Tibial artery (tissue), 4 donors: ENCODE data around the gene C14orf132.

Source experiments
- DNase-seq, 2 donors: peaks; one replicate each; pipeline ENCODE4 v3.0.0-alpha.2; 2019
- H3K27ac ChIP-seq, 2 donors: fragments of 200-600 bp; sonication (generic) in 1 of 2; 1 replicate in 1 of 2; 2 replicates in 1 of 2; pipeline ENCODE4 v1.5.1; 2018 to 2019; ENCODE audit warnings: mild to moderate bottlenecking in 1 of 2
- H3K27me3 ChIP-seq, 2 donors: fragments of 200-600 bp; sonication (generic) in 1 of 2; one replicate each; pipeline versions ENCODE4 v1.5.1 to v1.6.0; 2016 to 2019
- H3K36me3 ChIP-seq, 3 donors: fragments of 200-600 bp; sonication (generic) in 2 of 3; one replicate each; pipeline ENCODE4 v1.5.1; 2016 to 2019; ENCODE audit warnings: mild to moderate bottlenecking in 2 of 3
- H3K4me1 ChIP-seq, 4 donors: fragments of 200-600 bp; sonication (generic) in 2 of 4; 1 replicate in 3 of 4; 2 replicates in 1 of 4; pipeline ENCODE4 v1.5.1; 2016 to 2019
- H3K4me3 ChIP-seq, 2 donors: fragments of 200-600 bp; sonication (generic) in 1 of 2; 1 replicate in 1 of 2; 2 replicates in 1 of 2; pipeline ENCODE4 v1.5.1; 2018 to 2019; ENCODE audit warnings: mild to moderate bottlenecking in 2 of 2
- H3K9me3 ChIP-seq, 3 donors: fragments of 200-600 bp; sonication (generic) in 1 of 3; one replicate each; pipeline ENCODE4 v1.5.1; 2016 to 2019
- intact Hi-C: fragments of 100-400 bp; cut with DNase I; formaldehyde crosslinking; loops from one replicate; pipeline ENCODE4 v1.15.0; 2023; ENCODE audit warnings: low total_unique reads
- TF ChIP-seq, protein P1 (sequence below), 2 experiments: fragments of 200-600 bp in 1 of 2; fragments of 450-650 bp in 1 of 2; IDR thresholded peaks; one replicate each; pipeline ENCODE4 v1.5.1; 2017 to 2019; ENCODE audit warnings: antibody characterized with exemption in 2 of 2, mild to moderate bottlenecking in 1 of 2, moderate library complexity in 1 of 2

C14orf132 gene

DNA sequence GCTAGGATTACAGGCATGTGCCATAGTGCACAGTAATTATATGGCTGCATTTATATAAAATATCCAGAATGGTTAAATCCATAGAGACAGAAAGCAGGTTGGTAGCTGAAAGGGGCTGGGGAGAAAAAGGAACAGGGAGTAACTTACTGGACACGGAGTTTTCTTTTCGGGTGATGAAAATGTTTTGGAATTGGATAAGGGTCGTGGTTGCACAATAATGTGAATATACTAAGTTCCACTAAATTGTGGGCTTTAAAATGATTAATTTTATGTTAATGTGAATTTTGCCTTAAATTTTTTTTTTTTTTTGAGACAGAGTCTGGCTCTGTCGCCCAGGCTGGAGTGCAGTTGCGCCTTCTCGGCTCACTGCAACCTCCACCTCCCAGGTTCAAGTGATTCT is 95.3 kb downstream of the C14orf132 start:
- Histone ChIP-seq H3K9me3 (peaks cover 0 to 14% (median 13%) of the 10 kb centered on the region in 3 donors), H3K4me1 (no peaks in the 10 kb centered on the region), H3K27ac (no peak overlapping the region), H3K36me3 (no peaks in the 10 kb centered on the region), H3K27me3 (peaks cover 0 to 7% of the 10 kb centered on the region in 2 donors), H3K4me3 (no peak overlapping the region)
- DNase-seq: no peak
- TF ChIP-seq, protein P1, sequence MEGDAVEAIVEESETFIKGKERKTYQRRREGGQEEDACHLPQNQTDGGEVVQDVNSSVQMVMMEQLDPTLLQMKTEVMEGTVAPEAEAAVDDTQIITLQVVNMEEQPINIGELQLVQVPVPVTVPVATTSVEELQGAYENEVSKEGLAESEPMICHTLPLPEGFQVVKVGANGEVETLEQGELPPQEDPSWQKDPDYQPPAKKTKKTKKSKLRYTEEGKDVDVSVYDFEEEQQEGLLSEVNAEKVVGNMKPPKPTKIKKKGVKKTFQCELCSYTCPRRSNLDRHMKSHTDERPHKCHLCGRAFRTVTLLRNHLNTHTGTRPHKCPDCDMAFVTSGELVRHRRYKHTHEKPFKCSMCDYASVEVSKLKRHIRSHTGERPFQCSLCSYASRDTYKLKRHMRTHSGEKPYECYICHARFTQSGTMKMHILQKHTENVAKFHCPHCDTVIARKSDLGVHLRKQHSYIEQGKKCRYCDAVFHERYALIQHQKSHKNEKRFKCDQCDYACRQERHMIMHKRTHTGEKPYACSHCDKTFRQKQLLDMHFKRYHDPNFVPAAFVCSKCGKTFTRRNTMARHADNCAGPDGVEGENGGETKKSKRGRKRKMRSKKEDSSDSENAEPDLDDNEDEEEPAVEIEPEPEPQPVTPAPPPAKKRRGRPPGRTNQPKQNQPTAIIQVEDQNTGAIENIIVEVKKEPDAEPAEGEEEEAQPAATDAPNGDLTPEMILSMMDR (IDR thresholded peaks at IDR 0.05): no peak
- intact Hi-C loops: no loop called here

DNA sequence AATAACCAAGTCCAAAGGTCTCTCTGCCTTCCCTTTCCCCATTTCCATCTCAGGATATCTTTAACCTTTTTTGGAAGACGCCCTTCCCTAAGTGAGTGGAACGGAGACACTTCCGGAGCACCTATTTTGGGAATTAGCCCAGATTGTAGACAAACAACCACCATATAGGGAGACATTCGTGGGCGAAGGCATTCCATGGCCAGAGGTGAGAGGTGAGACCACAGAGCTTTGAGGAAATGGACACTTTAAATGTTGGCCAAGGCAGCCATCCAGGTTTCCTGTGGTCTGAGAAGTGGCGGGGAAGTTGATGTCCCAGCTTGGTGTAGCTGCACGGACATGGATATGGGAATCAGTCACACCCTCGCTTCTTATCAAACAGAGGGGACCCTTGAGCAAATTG is 96.1 kb downstream of the C14orf132 start:
- Histone ChIP-seq H3K4me3 (no peak overlapping the region), H3K27me3 (peaks cover 0 to 7% of the 10 kb centered on the region in 2 donors), H3K4me1 (no peaks in the 10 kb centered on the region), H3K9me3 (peaks cover 0 to 14% (median 13%) of the 10 kb centered on the region in 3 donors), H3K36me3 (no peaks in the 10 kb centered on the region), H3K27ac (no peak overlapping the region)
- intact Hi-C loops: no loop called here
- DNase-seq: no peak
- TF ChIP-seq, protein P1 (IDR thresholded peaks at IDR 0.05): no peak

DNA sequence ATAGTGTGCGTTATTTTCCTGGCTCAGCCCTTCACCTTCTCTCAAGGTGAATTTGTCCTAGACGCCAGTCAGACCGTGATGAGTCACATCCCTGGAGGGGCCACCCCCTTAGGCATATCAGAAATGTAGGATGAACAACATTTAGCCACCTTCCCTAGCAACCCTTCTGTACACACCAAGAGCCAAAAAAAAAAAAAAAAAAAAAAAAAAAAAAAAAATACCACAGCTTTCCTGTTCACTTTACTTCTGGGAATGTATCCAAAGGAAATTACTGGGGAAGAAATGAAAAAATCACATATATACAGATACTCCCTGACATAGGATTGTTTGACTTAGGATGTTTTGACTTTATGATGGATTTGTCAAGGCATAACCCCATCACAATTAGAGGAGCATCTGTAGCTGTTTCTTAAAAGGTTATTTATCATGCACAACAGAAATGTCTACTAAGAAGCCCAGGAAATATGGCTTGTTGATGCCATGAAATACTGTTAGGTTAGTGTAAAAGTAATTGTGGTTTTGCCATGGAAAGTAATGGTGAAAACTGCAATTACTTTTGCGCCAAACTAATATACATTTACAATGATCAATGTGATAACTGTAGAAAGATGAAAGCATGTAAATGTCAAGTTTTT is 97.3 kb downstream of the C14orf132 start:
- H3K4me1 ChIP-seq: no peaks in the 10 kb centered on the region
- no peak overlapping the region for H3K4me3 ChIP-seq
- no peak overlapping the region for H3K27ac ChIP-seq
- peaks cover 0 to 2% of the 10 kb centered on the region in 2 donors for H3K27me3 ChIP-seq
- no peaks in the 10 kb centered on the region for H3K36me3 ChIP-seq
- TF ChIP-seq, protein P1 (IDR thresholded peaks at IDR 0.05): no peak
- intact Hi-C loops: no loop called here
- no peak for DNase-seq
- H3K9me3 ChIP-seq: peaks cover 0 to 14% (median 13%) of the 10 kb centered on the region in 3 donors

DNA sequence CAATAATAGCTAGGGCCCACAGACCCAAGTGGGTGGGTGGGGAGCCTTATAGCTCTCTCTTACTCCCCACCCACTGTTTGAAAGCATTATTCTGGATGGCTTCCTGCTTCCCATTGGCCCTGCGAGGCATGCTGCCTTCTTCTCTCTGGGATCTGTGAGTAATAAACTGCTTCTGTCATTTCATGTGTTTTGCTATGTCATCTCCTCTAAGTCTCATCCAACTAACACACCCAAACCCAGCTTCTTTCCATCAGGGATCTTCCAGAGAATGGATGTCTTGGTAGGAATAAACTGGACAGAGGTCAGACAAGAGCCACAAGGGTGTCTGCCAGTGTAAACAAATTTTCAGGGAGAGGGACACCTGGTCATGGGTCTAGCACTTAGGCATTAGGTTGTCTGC is 99.1 kb downstream of the C14orf132 start:
- Histone ChIP-seq H3K27ac (no peak overlapping the region), H3K27me3 (no peaks in the 10 kb centered on the region), H3K36me3 (no peaks in the 10 kb centered on the region), H3K4me1 (no peaks in the 10 kb centered on the region), H3K4me3 (no peak overlapping the region), H3K9me3 (peaks cover 0 to 14% (median 13%) of the 10 kb centered on the region in 3 donors)
- TF ChIP-seq, protein P1 (IDR thresholded peaks at IDR 0.05): no peak
- no peak for DNase-seq
- intact Hi-C loops: no loop called here

DNA sequence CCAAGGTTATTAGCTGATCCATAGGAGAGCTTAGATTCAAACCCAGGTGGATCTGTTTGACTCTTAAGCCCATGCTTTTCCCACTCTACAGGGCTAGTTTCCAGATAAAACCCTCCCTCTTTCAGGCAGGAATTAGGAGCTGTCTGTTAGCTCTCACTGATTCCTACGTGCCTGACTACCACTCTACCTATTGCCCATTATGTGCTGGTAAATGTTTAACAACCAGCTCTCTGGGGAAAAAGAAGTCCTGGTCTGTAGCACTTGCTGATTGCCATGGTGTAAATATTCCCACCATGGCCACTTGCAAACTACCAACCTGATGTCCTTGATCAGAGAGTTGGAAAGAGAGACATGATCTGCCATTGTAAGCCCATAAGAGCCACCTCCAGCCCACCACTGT is 100.0 kb downstream of the C14orf132 start:
- Histone ChIP-seq H3K27me3 (no peaks in the 10 kb centered on the region), H3K27ac (no peak overlapping the region), H3K9me3 (peaks cover 0 to 14% (median 13%) of the 10 kb centered on the region in 3 donors), H3K4me1 (no peaks in the 10 kb centered on the region), H3K36me3 (no peaks in the 10 kb centered on the region), H3K4me3 (no peak overlapping the region)
- DNase-seq: no peak
- TF ChIP-seq, protein P1 (IDR thresholded peaks at IDR 0.05): no peak
- intact Hi-C loops: no loop called here
